CD4-positive, CD25-positive, alpha-beta regulatory T cell (primary cell): ENCODE results near the gene B3GNT8. TPM values are rescaled to one million over a fixed set of nuclear protein-coding genes. Genes with fewer than 3 reads are reported as not detected.

Experiments
- ATAC-seq, 2 donors: fragments of 150-1000 bp; cut with Tn5 transposase; one replicate each; pipeline ENCODE4 v1.10.0; 2021; ENCODE audit warnings: low read depth in 2 of 2, moderate number of reproducible peaks in 2 of 2, moderate library complexity in 1 of 2
- DNase-seq, 3 donors: peaks; one replicate each; pipeline versions ENCODE4 v3.0.0 to v3.0.0-alpha.2; 2012 to 2022; ENCODE audit warnings: mixed read lengths in 1 of 3
- H3K27ac ChIP-seq: one replicate; pipeline ENCODE4 v1.7.0; 2013; ENCODE audit warnings: mild to moderate bottlenecking, low read length; ENCODE audit not compliant: insufficient read depth, poor library complexity, severe bottlenecking
- H3K27me3 ChIP-seq: one replicate; pipeline ENCODE4 v1.7.0; 2013; ENCODE audit warnings: low read length; ENCODE audit not compliant: control insufficient read depth, insufficient read depth
- H3K36me3 ChIP-seq: one replicate; pipeline ENCODE4 v1.7.0; 2013; ENCODE audit warnings: mild to moderate bottlenecking, low read length, moderate library complexity; ENCODE audit not compliant: control insufficient read depth, insufficient read depth
- H3K4me1 ChIP-seq: 2 replicates; pipeline ENCODE4 v1.7.0; 2013; ENCODE audit warnings: mild to moderate bottlenecking, low read length; ENCODE audit not compliant: insufficient read depth, control insufficient read depth, poor library complexity, severe bottlenecking
- H3K4me3 ChIP-seq: one replicate; pipeline ENCODE4 v1.7.0; 2013; ENCODE audit warnings: low read depth, mild to moderate bottlenecking, low read length, moderate library complexity
- H3K9me3 ChIP-seq, 2 experiments: 1 replicate in 1 of 2; 2 replicates in 1 of 2; pipeline ENCODE4 v1.7.0; 2013; ENCODE audit warnings: low read length in 2 of 2, mild to moderate bottlenecking in 1 of 2, moderate library complexity in 1 of 2; ENCODE audit not compliant: control insufficient read depth in 2 of 2
- H3K27ac Mint-ChIP-seq, 3 donors: one replicate each; pipeline ENCODE4 v1.8.0; 2020 to 2022; ENCODE audit warnings: mild to moderate bottlenecking in 3 of 3, mixed read lengths in 3 of 3, moderate library complexity in 2 of 3
- H3K27me3 Mint-ChIP-seq: one replicate; pipeline ENCODE4 v1.8.0; 2022; ENCODE audit warnings: mild to moderate bottlenecking, mixed read lengths
- H3K36me3 Mint-ChIP-seq: one replicate; pipeline ENCODE4 v1.8.0; 2020; ENCODE audit warnings: mixed read lengths
- H3K4me1 Mint-ChIP-seq, 4 donors: one replicate each; pipeline ENCODE4 v1.8.0; 2020 to 2022; ENCODE audit warnings: mixed read lengths in 4 of 4, mild to moderate bottlenecking in 1 of 4
- H3K4me3 Mint-ChIP-seq, 4 donors: one replicate each; pipeline ENCODE4 v1.8.0; 2020 to 2022; ENCODE audit warnings: mild to moderate bottlenecking in 4 of 4, mixed read lengths in 4 of 4, moderate library complexity in 3 of 4
- H3K9me3 Mint-ChIP-seq, 7 donors: one replicate each; pipeline ENCODE4 v1.8.0; 2020 to 2022; ENCODE audit warnings: mixed read lengths in 7 of 7, mild to moderate bottlenecking in 3 of 7, moderate library complexity in 2 of 7
- polyA plus RNA-seq, 4 donors: library from polyadenylated mRNA; unstranded; fragments of 300-500 nt; fragmentation: Illumina TruSeq; gene quantifications; one replicate each; pipeline ENCODE4 v1.2.3, GENCODE V29; 2021
- total RNA-seq: library from RNA; stranded (reverse); gene quantifications from one replicate; pipeline ENCODE4 v1.2.3, GENCODE V29; 2022

B3GNT8 gene
- total and polyA plus RNA-seq, 5 donors from 2014 or later, result 0.45 to 1.0 (median 0.67) TPM

GRCh38 chr19:41442473-41443355 lies 15.5 kb upstream of the B3GNT8 start, which contains the start of gene ERICH4:
Gene ERICH4, plus strand, starts transcription at chr19:41443156. Its CDS starts 14 bp downstream, at chr19:41443170.
- H3K9me3 ChIP-seq, result no peaks in the 10 kb centered on the region
- ATAC-seq, result no peak
- DNase-seq, result no peak
- Mint-ChIP-seq H3K9me3 (peaks cover 0 to 2% (median 0%) of the 10 kb centered on the region in 7 donors), H3K36me3 (peaks cover 4% of the 10 kb centered on the region), H3K27me3 (peaks cover 19% of the 10 kb centered on the region), H3K4me3 (peak within 1 kb of the TSS in 1 of 4 donors; percentile 58), H3K4me1 (peaks cover 0 to 13% (median 3%) of the 10 kb centered on the region in 4 donors), H3K27ac (peak within 1 kb of the TSS in 1 of 3 donors; percentile 56)
- peaks cover 10% of the 10 kb centered on the region for H3K4me1 ChIP-seq
- H3K36me3 ChIP-seq, result no peaks in the 10 kb centered on the region
- no peaks in the 10 kb centered on the region for H3K27me3 ChIP-seq
- H3K27ac ChIP-seq, result no peak within 1 kb of the TSS
- H3K4me3 ChIP-seq, result no peak within 1 kb of the TSS

DNA sequence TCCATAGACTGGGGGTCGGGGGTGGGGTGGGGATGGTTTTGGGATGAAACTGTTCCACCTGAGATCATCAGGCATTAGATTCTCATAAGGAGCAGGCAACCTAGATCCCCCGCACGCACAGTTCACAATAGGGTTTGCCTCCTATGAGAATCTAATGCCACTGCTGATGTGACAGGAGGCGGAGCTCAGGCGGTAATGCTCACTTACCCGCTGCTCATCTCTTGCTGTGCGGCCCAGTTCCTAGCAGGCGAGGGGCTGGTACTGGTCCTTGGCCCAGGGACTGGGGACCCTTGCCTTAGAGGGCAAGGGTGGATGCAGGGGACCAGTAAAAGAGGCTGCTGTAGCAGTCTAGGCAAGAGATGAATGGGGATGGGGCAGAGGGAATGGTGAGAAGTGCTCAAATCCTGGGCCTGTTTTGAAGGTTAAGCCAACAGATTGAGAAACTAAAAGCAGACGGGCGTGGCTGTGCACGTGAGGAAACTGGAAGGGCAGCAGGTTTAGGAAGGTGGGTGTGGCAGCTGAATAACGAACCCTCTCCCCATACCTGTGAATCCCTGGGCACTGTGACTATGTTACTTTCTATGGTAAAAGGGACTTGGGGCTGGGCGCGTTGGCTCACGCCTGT lies 14.3 kb upstream of the B3GNT8 start:
- Mint-ChIP-seq H3K4me1 (peaks cover 4 to 16% (median 8%) of the 10 kb centered on the region in 4 donors), H3K9me3 (peaks cover 0 to 2% (median 0%) of the 10 kb centered on the region in 7 donors), H3K27me3 (peaks cover 13% of the 10 kb centered on the region), H3K4me3 (peak overlapping the region in 1 of 4 donors; percentile 75), H3K27ac (no peak overlapping the region), H3K36me3 (peaks cover 9% of the 10 kb centered on the region)
- Histone ChIP-seq H3K9me3 (no peaks in the 10 kb centered on the region), H3K4me1 (peaks cover 10% of the 10 kb centered on the region), H3K27ac (no peak overlapping the region), H3K27me3 (no peaks in the 10 kb centered on the region), H3K4me3 (no peak overlapping the region), H3K36me3 (no peaks in the 10 kb centered on the region)
- ATAC-seq (no peak), DNase-seq (no peak)

- Mint-ChIP-seq H3K9me3 (peaks cover 0 to 2% (median 0%) of the 10 kb centered on the region in 7 donors), H3K27me3 (peaks cover 13% of the 10 kb centered on the region), H3K4me3 (peak within 1 kb of the TSS in 2 of 4 donors; percentile 47 to 73), H3K36me3 (peaks cover 10% of the 10 kb centered on the region), H3K4me1 (peaks cover 4 to 16% (median 10%) of the 10 kb centered on the region in 4 donors), H3K27ac (peak within 1 kb of the TSS in 1 of 3 donors; percentile 65)
- Histone ChIP-seq H3K4me3 (peak within 1 kb of the TSS; percentile 88), H3K4me1 (peaks cover 10% of the 10 kb centered on the region), H3K27ac (peak within 1 kb of the TSS; percentile 80), H3K36me3 (peaks cover 4% of the 10 kb centered on the region), H3K27me3 (no peaks in the 10 kb centered on the region), H3K9me3 (no peaks in the 10 kb centered on the region)
- ATAC-seq, result peak; percentile 99
- DNase-seq, result peak; percentile 88 to 99 (median 91)
Measured at GRCh38 chr19:41439441-41440222, 12.5 kb upstream of the B3GNT8 start, which contains the start of gene DMAC2. Gene DMAC2, minus strand, starts transcription at chr19:41439912. Its CDS starts 13 bp downstream, at chr19:41439899.

DNA sequence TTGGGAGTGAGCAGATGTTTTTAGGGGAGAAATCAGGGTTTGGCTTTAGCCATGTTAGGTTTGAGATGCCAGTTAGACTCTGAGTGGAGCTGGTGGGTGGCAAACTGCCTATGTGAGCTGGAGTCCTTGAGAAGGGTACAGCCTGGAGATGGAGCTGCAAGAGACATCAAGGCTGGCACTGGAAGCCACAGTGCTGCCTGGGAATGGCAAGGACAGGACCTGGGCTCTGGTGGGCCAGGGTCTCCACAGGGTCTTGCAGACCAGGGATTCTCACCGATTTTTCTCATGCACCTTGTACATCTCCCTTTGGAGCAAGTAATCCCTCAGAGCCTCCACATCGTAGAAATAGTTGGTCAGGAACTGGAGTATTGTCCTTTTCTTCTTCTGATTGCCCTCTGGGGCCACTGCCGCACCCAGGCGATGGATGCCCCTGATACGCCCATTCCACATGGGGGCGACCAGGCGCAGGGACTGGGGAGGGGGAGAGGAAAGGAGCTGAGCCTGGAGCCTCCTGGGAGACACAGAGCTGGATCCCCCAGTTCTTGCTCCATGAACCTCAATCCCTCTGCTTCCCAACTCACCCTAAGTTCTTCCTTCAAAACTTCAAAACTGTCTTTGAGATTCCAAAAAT lies 10.9 kb upstream of the B3GNT8 start:
- H3K36me3 ChIP-seq, result peaks cover 9% of the 10 kb centered on the region
- H3K9me3 Mint-ChIP-seq, result no peaks in the 10 kb centered on the region
- peaks cover 10% of the 10 kb centered on the region for H3K36me3 Mint-ChIP-seq
- peak overlapping the region in 1 of 4 donors; percentile 57 for H3K4me3 Mint-ChIP-seq
- H3K4me3 ChIP-seq, result no peak overlapping the region
- no peak overlapping the region for H3K27ac ChIP-seq
- H3K27ac Mint-ChIP-seq, result peak overlapping the region in 1 of 3 donors; percentile 82
- DNase-seq, result no peak
- H3K9me3 ChIP-seq, result no peaks in the 10 kb centered on the region
- no peaks in the 10 kb centered on the region for H3K27me3 ChIP-seq
- peaks cover 10% of the 10 kb centered on the region for H3K4me1 ChIP-seq
- peaks cover 8% of the 10 kb centered on the region for H3K27me3 Mint-ChIP-seq
- no peak for ATAC-seq
- H3K4me1 Mint-ChIP-seq, result peaks cover 8 to 17% (median 13%) of the 10 kb centered on the region in 4 donors

DNA sequence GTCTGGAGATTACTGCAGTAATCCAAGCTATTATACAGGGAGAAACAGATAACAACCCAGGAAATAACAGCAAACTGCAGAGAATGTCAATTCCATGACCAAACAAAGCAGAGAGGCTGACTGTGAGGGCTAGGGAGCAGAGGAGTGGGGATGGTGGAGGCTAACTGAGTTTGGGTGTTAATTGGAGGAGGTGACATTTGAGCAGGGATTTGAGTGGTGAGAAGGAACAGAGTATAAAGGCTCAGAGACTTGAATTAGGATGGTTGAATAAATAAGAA lies 9.4 kb upstream of the B3GNT8 start:
- ATAC-seq, result no peak
- H3K27ac Mint-ChIP-seq, result peak overlapping the region in 1 of 3 donors; percentile 31
- Histone ChIP-seq H3K9me3 (no peaks in the 10 kb centered on the region), H3K4me1 (peaks cover 10% of the 10 kb centered on the region), H3K27me3 (no peaks in the 10 kb centered on the region), H3K27ac (no peak overlapping the region), H3K4me3 (no peak overlapping the region), H3K36me3 (peaks cover 22% of the 10 kb centered on the region)
- H3K9me3 Mint-ChIP-seq, result no peaks in the 10 kb centered on the region
- H3K4me3 Mint-ChIP-seq, result peak overlapping the region in 3 of 4 donors; percentile 38 to 81 (median 49)
- peaks cover 8 to 17% (median 13%) of the 10 kb centered on the region in 4 donors for H3K4me1 Mint-ChIP-seq
- no peak for DNase-seq
- H3K36me3 Mint-ChIP-seq, result peaks cover 21% of the 10 kb centered on the region
- H3K27me3 Mint-ChIP-seq, result peaks cover 4% of the 10 kb centered on the region

GRCh38 chr19:41435936-41436673 lies 8.9 kb upstream of the B3GNT8 start:
- H3K27me3 Mint-ChIP-seq, result peaks cover 4% of the 10 kb centered on the region
- Histone ChIP-seq H3K36me3 (peaks cover 22% of the 10 kb centered on the region), H3K27ac (no peak overlapping the region), H3K9me3 (no peaks in the 10 kb centered on the region), H3K27me3 (no peaks in the 10 kb centered on the region), H3K4me1 (peaks cover 10% of the 10 kb centered on the region), H3K4me3 (no peak overlapping the region)
- peak overlapping the region in 1 of 3 donors; percentile 31 for H3K27ac Mint-ChIP-seq
- peaks cover 23% of the 10 kb centered on the region for H3K36me3 Mint-ChIP-seq
- H3K4me3 Mint-ChIP-seq, result peak overlapping the region in 2 of 4 donors; percentile 41 to 81
- peaks cover 8 to 17% (median 13%) of the 10 kb centered on the region in 4 donors for H3K4me1 Mint-ChIP-seq
- no peak for DNase-seq
- H3K9me3 Mint-ChIP-seq, result no peaks in the 10 kb centered on the region
- ATAC-seq, result no peak
